ENCODE results near the gene RBCK1. TPM values are rescaled to one million over a fixed set of nuclear protein-coding genes. Genes with fewer than 3 reads are reported as not detected.

The RBCK1 gene
- total and polyA plus RNA-seq, 7 donors, result 34.1 to 52.5 (median 43.1) TPM

- no peak for DNase-seq
- 76 to 88% (median 78%) methylated on average over 8 of the region's 8 CpGs for whole genome bisulfite sequencing, 3 donors
- intact Hi-C loops (cut with DNase I), result loop anchor here in 1 of 2 donors (10.0 kb wide), 1 partner anchor 65 kb away; the partner anchor contains the start of gene RBCK1
- Histone ChIP-seq H3K27ac (no peak overlapping the region), H3K4me1 (no peaks in the 10 kb centered on the region), H3K9me3 (no peaks in the 10 kb centered on the region), H3K4me3 (no peak overlapping the region), H3K27me3 (ENCODE audit: insufficient read depth in 3 of 3, low read length in 2 of 3) (no peaks in the 10 kb centered on the region), H3K36me3 (ENCODE audit: insufficient read depth in 1 of 2, low read depth in 1 of 2) (no peaks in the 10 kb centered on the region)
- no peak for ATAC-seq
- no peak for TF ChIP-seq CTCF (IDR thresholded peaks at IDR 0.05)
These were observed 61.8 kb downstream of the RBCK1 start for GRCh38 chr20:469746-470490.

GRCh38 chr20:472137-472846 is 64.2 kb downstream of the RBCK1 start:
- H3K9me3 ChIP-seq, result no peaks in the 10 kb centered on the region
- no peak overlapping the region for H3K4me3 ChIP-seq
- WGBS, 3 donors, result 81 to 89% (median 88%) methylated on average over 9 of the region's 9 CpGs
- H3K27ac ChIP-seq, result no peak overlapping the region
- no peak for DNase-seq
- H3K27me3 ChIP-seq (ENCODE audit: insufficient read depth in 3 of 3, low read length in 2 of 3), result no peaks in the 10 kb centered on the region
- no peak for TF ChIP-seq CTCF (IDR thresholded peaks at IDR 0.05)
- no peaks in the 10 kb centered on the region for H3K4me1 ChIP-seq
- ATAC-seq, result no peak
- intact Hi-C loops (cut with DNase I), result loop anchor here in 1 of 2 donors (10.0 kb wide), 1 partner anchor 67 kb away; the partner anchor contains the start of gene RBCK1
- no peaks in the 10 kb centered on the region for H3K36me3 ChIP-seq (ENCODE audit: insufficient read depth in 1 of 2, low read depth in 1 of 2)

GRCh38 chr20:472889-473292 is 64.8 kb downstream of the RBCK1 start:
- 96 to 100% (median 97%) methylated on average over 1 of the region's 1 CpG for WGBS, 3 donors
- Histone ChIP-seq H3K27me3 (ENCODE audit: insufficient read depth in 3 of 3, low read length in 2 of 3) (no peaks in the 10 kb centered on the region), H3K36me3 (ENCODE audit: insufficient read depth in 1 of 2, low read depth in 1 of 2) (peaks cover 0 to 4% of the 10 kb centered on the region in 2 donors), H3K4me1 (no peaks in the 10 kb centered on the region), H3K27ac (no peak overlapping the region), H3K4me3 (no peak overlapping the region), H3K9me3 (no peaks in the 10 kb centered on the region)
- ATAC-seq, result no peak
- intact Hi-C loops (cut with DNase I), result loop anchor here in 1 of 2 donors (10.0 kb wide), 1 partner anchor 68 kb away; the partner anchor contains the start of gene RBCK1
- TF ChIP-seq CTCF (IDR thresholded peaks at IDR 0.05), result no peak
- DNase-seq, result no peak

- Histone ChIP-seq H3K4me1 (peaks cover 4% of the 10 kb centered on the region), H3K36me3 (ENCODE audit: insufficient read depth in 1 of 2, low read depth in 1 of 2) (peaks cover 0 to 7% of the 10 kb centered on the region in 2 donors), H3K9me3 (no peaks in the 10 kb centered on the region), H3K27me3 (ENCODE audit: insufficient read depth in 3 of 3, low read length in 2 of 3) (no peaks in the 10 kb centered on the region), H3K4me3 (no peak overlapping the region), H3K27ac (no peak overlapping the region)
- DNase-seq (no peak), ATAC-seq (no peak)
- no peak for TF ChIP-seq CTCF (IDR thresholded peaks at IDR 0.05)
- 84 to 89% (median 87%) methylated on average over 2 of the region's 2 CpGs for WGBS, 3 donors
- intact Hi-C loops (cut with DNase I), result loop anchor here in 1 of 2 donors (10.0 kb wide), 1 partner anchor 70 kb away; the partner anchor contains the start of gene RBCK1
These were observed 66.5 kb downstream of the RBCK1 start for GRCh38 chr20:474581-474980.
